GM12878 (cell line): Measurements from ENCODE around the gene ABCF1. TPM values are rescaled to one million over a fixed set of nuclear protein-coding genes. Genes with fewer than 3 reads are reported as not detected.

Experiments used
- ATAC-seq: fragments of 200-7000 bp; cut with Tn5 transposase; 3 replicates; pipeline ENCODE4 v1.9.1; 2020; ENCODE audit warnings: mild to moderate bottlenecking, moderate library complexity
- BruUV-seq: library from RNA; stranded (reverse); fragments of 400-500 nt; replicated peaks from 2 replicates; lab custom pipeline; 2021; lab: Mats Ljungman, UMichigan
- CTCF ChIA-PET: fragments of 300-600 bp; sonication (Branson Sonifier 250); formaldehyde crosslinking; extraction: SDS; loops from one replicate; lab custom pipeline; 2021; ENCODE audit warnings: inconsistent platforms; lab: Yijun Ruan, JAX
- POLR2A ChIA-PET: fragments of 350-600 bp; formaldehyde crosslinking; extraction: SDS; loops from one replicate; lab custom pipeline; 2021; ENCODE audit warnings: inconsistent platforms; lab: Charles Lee
- RAD21 ChIA-PET: fragments of 300-600 bp; sonication (Branson Sonifier 250); formaldehyde crosslinking; loops from one replicate; lab custom pipeline; 2023; ENCODE audit warnings: antibody characterized with exemption; ENCODE audit not compliant: unreplicated experiment; lab: Charles Lee
- SMC1A ChIA-PET: fragments of 300-600 bp; sonication (Branson Sonifier 250); formaldehyde crosslinking; loops from one replicate; lab custom pipeline; 2023; ENCODE audit not compliant: unreplicated experiment, uncharacterized antibody; lab: Charles Lee
- DNase-seq: peaks from one replicate; pipeline ENCODE4 v3.0.0-alpha.2; 2011; ENCODE audit warnings: low read depth, low spot score
- FAIRE-seq: peaks from 3 replicates; lab custom pipeline; 2011; peaks lifted over from hg19 to GRCh38; lab: Jason Lieb, UNC
- H2AFZ ChIP-seq: 2 replicates; pipeline ENCODE4 v1.6.0; 2011; ENCODE audit warnings: low read depth, low read length, control low read depth; ENCODE audit not compliant: control insufficient read depth
- H3K27ac ChIP-seq: 2 replicates; pipeline ENCODE4 v1.5.1; 2011; ENCODE audit warnings: control low read depth; ENCODE audit not compliant: control insufficient read depth, insufficient read depth
- H3K27me3 ChIP-seq, 2 experiments: replicated peaks in 1 of 2; 2 replicates each; pipeline versions ENCODE4 v1.6.0 to v1.6.1; 2011; ENCODE audit warnings: low read length in 1 of 2; ENCODE audit not compliant: control insufficient read depth in 2 of 2, insufficient read depth in 2 of 2
- H3K36me3 ChIP-seq, 2 experiments: 2 replicates each; pipeline ENCODE4 v1.5.1; 2011; ENCODE audit warnings: low read length in 1 of 2; ENCODE audit not compliant: control insufficient read depth in 2 of 2, insufficient read depth in 2 of 2
- H3K4me1 ChIP-seq: 2 replicates; pipeline ENCODE4 v1.6.1; 2011; ENCODE audit warnings: mild to moderate bottlenecking, low read length, moderate library complexity, mixed read lengths; ENCODE audit not compliant: control insufficient read depth, insufficient read depth
- H3K4me2 ChIP-seq: 2 replicates; pipeline ENCODE4 v1.6.0; 2011; ENCODE audit warnings: control low read depth; ENCODE audit not compliant: control insufficient read depth, insufficient read depth
- H3K4me3 ChIP-seq: fragments of 200-600 bp; sonication (generic); 2 replicates; pipeline ENCODE4 v1.5.1; 2016
- H3K79me2 ChIP-seq: 2 replicates; pipeline ENCODE4 v1.6.0; 2011; ENCODE audit warnings: low read length; ENCODE audit not compliant: control insufficient read depth, insufficient read depth
- H3K9ac ChIP-seq: 2 replicates; pipeline ENCODE4 v1.8.0; 2011; ENCODE audit warnings: low read length, control low read depth, mixed read lengths; ENCODE audit not compliant: control insufficient read depth, insufficient read depth
- H3K9me3 ChIP-seq: replicated peaks from 3 replicates; pipeline ENCODE4 v1.5.1; 2011; ENCODE audit warnings: mild to moderate bottlenecking, low read length; ENCODE audit not compliant: control insufficient read depth, insufficient read depth
- H4K20me1 ChIP-seq: 2 replicates; pipeline ENCODE4 v1.6.0; 2011; ENCODE audit not compliant: control insufficient read depth, insufficient read depth
- BACH1 ChIP-seq: fragments of 450-650 bp; IDR thresholded peaks from 2 replicates; pipeline ENCODE4 v1.6.1; 2017; ENCODE audit warnings: mild to moderate bottlenecking, borderline replicate concordance
- CHD2 ChIP-seq: IDR thresholded peaks from 2 replicates; pipeline ENCODE4 v1.6.1; 2011; ENCODE audit warnings: low read depth, low read length, improper control_type of control experiment, borderline replicate concordance
- EED ChIP-seq: sonication (generic); IDR thresholded peaks from 2 replicates; pipeline ENCODE4 v1.6.1; 2016; ENCODE audit warnings: antibody characterized with exemption, low read depth
- PAX8 ChIP-seq: fragments of 450-650 bp; IDR thresholded peaks from 2 replicates; pipeline ENCODE4 v1.6.1; 2017; ENCODE audit warnings: mild to moderate bottlenecking, moderate library complexity
- SIN3A ChIP-seq: IDR thresholded peaks from 2 replicates; pipeline ENCODE4 v1.6.1; 2012; ENCODE audit warnings: low read depth, low read length, improper control_type of control experiment
- ZNF24 ChIP-seq: fragments of 450-650 bp; IDR thresholded peaks from 2 replicates; pipeline ENCODE4 v1.6.1; 2017; ENCODE audit warnings: antibody characterized with exemption, mild to moderate bottlenecking
- whole genome bisulfite sequencing: methylation state at CpG from one replicate; pipeline ENCODE4 v1.1.6; 2016; ENCODE audit warnings: low lambda C conversion rate; ENCODE audit not compliant: insufficient replicate concordance, insufficient coverage; ENCODE audit errors: missing lambda C conversion rate; 5-methylcytosine and 5-hydroxymethylcytosine counted together
- in situ Hi-C: fragments of 300-500 bp; cut with MboI; formaldehyde crosslinking; loops from 9 replicates; pipeline ENCODE4 v1.14.3; 2018; ENCODE audit warnings: mixed read lengths
- intact Hi-C: fragments of 100-400 bp; cut with micrococcal nuclease; formaldehyde crosslinking; loops from one replicate; pipeline ENCODE4 v1.14.2; 2022; ENCODE audit not compliant: unreplicated experiment
- polyA plus RNA-seq, 11 experiments: library from polyadenylated mRNA; depleted of rRNA in 4 of 11; unstranded in 6 of 11; stranded (reverse) in 5 of 11; fragments of >200 nt; fragmentation: Nextera tagmentation in 4 of 11; fragmentation: Illumina TruSeq in 1 of 11; extraction: Ambion mirVana in 4 of 11; extraction: Trizol in 1 of 11; gene quantifications; 1 replicate in 1 of 11; 2 replicates in 10 of 11; pipeline versions ENCODE4 v1.2.1 to v1.2.3, GENCODE V29; 2011 to 2016; ENCODE audit warnings: inconsistent platforms in 2 of 11, missing spikeins in 2 of 11, low read depth in 1 of 11
- total RNA-seq, 4 experiments: library from RNA; depleted of rRNA in 3 of 4; stranded (reverse); fragments of >200 nt in 3 of 4; fragmentation: Illumina TruSeq in 1 of 4; extraction: Trizol in 1 of 4; gene quantifications; 2 replicates each; pipeline versions ENCODE4 v1.2.1 to v1.2.3, GENCODE V29; 2013 to 2021
- TF ChIP-seq, protein P1 (sequence below): fragments of 450-650 bp; IDR thresholded peaks from 2 replicates; pipeline ENCODE4 v1.6.1; 2018; ENCODE audit warnings: borderline replicate concordance, mild to moderate bottlenecking; ENCODE audit not compliant: partially characterized antibody
- TF ChIP-seq, protein P2 (sequence below): fragments of 450-650 bp; IDR thresholded peaks from 2 replicates; pipeline ENCODE4 v1.6.1; 2016; ENCODE audit warnings: mild to moderate bottlenecking

The ABCF1 gene
- total and polyA plus RNA-seq, 10 of the 15 experiments (the other 5 are each of a cell fraction or from before 2014, with no cell fraction given): 21.3 to 79.6 (median 55.9) TPM

DNA sequence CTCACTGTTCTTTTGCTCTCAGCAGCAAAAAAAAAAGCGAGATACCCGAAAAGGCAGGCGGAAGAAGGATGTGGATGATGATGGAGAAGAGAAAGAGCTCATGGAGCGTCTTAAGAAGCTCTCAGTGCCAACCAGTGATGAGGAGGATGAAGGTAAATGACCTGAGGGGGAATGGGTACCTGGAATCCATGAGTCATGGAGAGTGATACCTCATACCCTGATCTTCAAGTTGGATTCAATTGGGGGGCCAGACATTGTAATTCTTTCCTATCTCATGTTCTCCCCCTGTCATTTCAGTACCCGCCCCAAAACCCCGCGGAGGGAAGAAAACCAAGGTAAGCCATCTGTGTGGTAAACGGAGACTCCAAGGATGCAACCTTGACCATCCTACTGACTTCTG is 6.8 kb downstream of the ABCF1 start:
- Histone ChIP-seq H3K27me3 (no peaks in the 10 kb centered on the region), H3K36me3 (peaks cover 16 to 32% of the 10 kb centered on the region in 2 experiments), H2AFZ (no peak overlapping the region), H3K79me2 (peaks cover 28% of the 10 kb centered on the region), H3K4me1 (no peaks in the 10 kb centered on the region), H3K27ac (no peak overlapping the region), H3K9me3 (no peaks in the 10 kb centered on the region), H3K9ac (no peak overlapping the region), H3K4me2 (no peak overlapping the region), H3K4me3 (no peak overlapping the region), H4K20me1 (peaks cover 6% of the 10 kb centered on the region; the same call in 1 of the 2 replicates)
- no TSS peak for BruUV-seq
- FAIRE-seq: no peak
- no peak for ATAC-seq
- DNase-seq: no peak
- WGBS: 97% methylated on average over 8 of the region's 8 CpGs
- in situ Hi-C loops: no loop called here
- RAD21 ChIA-PET: interaction anchor here (1.4 kb wide), 1 partner anchor 19 kb away, joined by 4 read pairs; no protein-coding TSS in a partner anchor
- intact Hi-C loops: no loop called here
- CTCF ChIA-PET: interaction anchor here (1.0 to 2.0 kb wide), 2 partner anchors 12 to 19 kb away, joined by 4 to 6 read pairs; no protein-coding TSS in a partner anchor
- SMC1A ChIA-PET: interaction anchor here (0.9 to 1.2 kb wide), 2 partner anchors 29 to 40 kb away, joined by 3 to 6 read pairs; partner anchors contain the start of genes MRPS18B and PPP1R10
- no peak for TF ChIP-seq ZNF24
- TF ChIP-seq BACH1: no peak
- TF ChIP-seq SIN3A: no peak
- TF ChIP-seq, protein P1, sequence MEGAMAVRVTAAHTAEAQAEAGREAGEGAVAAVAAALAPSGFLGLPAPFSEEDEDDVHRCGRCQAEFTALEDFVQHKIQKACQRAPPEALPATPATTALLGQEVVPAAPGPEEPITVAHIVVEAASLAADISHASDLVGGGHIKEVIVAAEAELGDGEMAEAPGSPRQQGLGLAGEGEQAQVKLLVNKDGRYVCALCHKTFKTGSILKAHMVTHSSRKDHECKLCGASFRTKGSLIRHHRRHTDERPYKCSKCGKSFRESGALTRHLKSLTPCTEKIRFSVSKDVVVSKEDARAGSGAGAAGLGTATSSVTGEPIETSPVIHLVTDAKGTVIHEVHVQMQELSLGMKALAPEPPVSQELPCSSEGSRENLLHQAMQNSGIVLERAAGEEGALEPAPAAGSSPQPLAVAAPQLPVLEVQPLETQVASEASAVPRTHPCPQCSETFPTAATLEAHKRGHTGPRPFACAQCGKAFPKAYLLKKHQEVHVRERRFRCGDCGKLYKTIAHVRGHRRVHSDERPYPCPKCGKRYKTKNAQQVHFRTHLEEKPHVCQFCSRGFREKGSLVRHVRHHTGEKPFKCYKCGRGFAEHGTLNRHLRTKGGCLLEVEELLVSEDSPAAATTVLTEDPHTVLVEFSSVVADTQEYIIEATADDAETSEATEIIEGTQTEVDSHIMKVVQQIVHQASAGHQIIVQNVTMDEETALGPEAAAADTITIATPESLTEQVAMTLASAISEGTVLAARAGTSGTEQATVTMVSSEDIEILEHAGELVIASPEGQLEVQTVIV: no peak
- no peak for TF ChIP-seq EED
- no peak for TF ChIP-seq PAX8
- TF ChIP-seq, protein P2, sequence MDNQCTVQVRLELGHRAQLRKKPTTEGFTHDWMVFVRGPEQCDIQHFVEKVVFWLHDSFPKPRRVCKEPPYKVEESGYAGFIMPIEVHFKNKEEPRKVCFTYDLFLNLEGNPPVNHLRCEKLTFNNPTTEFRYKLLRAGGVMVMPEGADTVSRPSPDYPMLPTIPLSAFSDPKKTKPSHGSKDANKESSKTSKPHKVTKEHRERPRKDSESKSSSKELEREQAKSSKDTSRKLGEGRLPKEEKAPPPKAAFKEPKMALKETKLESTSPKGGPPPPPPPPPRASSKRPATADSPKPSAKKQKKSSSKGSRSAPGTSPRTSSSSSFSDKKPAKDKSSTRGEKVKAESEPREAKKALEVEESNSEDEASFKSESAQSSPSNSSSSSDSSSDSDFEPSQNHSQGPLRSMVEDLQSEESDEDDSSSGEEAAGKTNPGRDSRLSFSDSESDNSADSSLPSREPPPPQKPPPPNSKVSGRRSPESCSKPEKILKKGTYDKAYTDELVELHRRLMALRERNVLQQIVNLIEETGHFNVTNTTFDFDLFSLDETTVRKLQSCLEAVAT: no peak
- TF ChIP-seq CHD2: no peak
- POLR2A ChIA-PET: interaction anchor here (0.6 to 1.2 kb wide), 4 partner anchors 9 to 222 kb away, joined by 3 to 4 read pairs (median 3); no protein-coding TSS in a partner anchor
